ENCODE measurements around the gene MRPL58.

- TF ChIP-seq CTCF (IDR thresholded peaks at IDR 0.05; ENCODE audit: insufficient read depth, low read depth, low read length): no peak
- no peak for TF ChIP-seq EZH2 (IDR thresholded peaks at IDR 0.05; ENCODE audit: insufficient read depth, low read length)
These were observed 47.4 kb upstream of the MRPL58 start for GRCh38 chr17:74964988-74965622.

All from astrocyte (in vitro differentiated cells and primary cell).